ENCODE data around the gene CFAP298.
"Not testable (repeated sequence)": the region's sequence is repeated elsewhere in the genome, so short reads cannot be mapped to it uniquely, and the experiment has no call there.

Gene CFAP298

GRCh38 chr21:32612075-32612998 lies at the start of gene CFAP298:
TSS of gene CFAP298 (minus strand) at chr21:32612377. CDS start at chr21:32612243, 134 bp downstream.
- peak; percentile 64 to 80 (median 77) for DNase-seq (ENCODE audit: low read depth in 2 of 3, low spot score in 2 of 3)

GRCh38 chr21:32661026-32661782 lies 49.0 kb upstream of the CFAP298 start:
- DNase-seq (ENCODE audit: low read depth in 2 of 3, low spot score in 2 of 3), result not testable (repeated sequence)

- DNase-seq (ENCODE audit: low read depth in 2 of 3, low spot score in 2 of 3), result no peak
Measured at GRCh38 chr21:32658524-32658923, 46.3 kb upstream of the CFAP298 start.

- DNase-seq (ENCODE audit: low read depth in 2 of 3, low spot score in 2 of 3), result no peak
Measured at GRCh38 chr21:32653326-32653901, 41.2 kb upstream of the CFAP298 start.

- no peak for DNase-seq (ENCODE audit: low read depth in 2 of 3, low spot score in 2 of 3)
Measured at GRCh38 chr21:32648165-32648564, 36.0 kb upstream of the CFAP298 start.

- DNase-seq (ENCODE audit: low read depth in 2 of 3, low spot score in 2 of 3), result no peak
Measured at GRCh38 chr21:32645261-32646182, 33.3 kb upstream of the CFAP298 start.

- DNase-seq (ENCODE audit: low read depth in 2 of 3, low spot score in 2 of 3), result no peak
Measured at GRCh38 chr21:32641710-32642698, 29.8 kb upstream of the CFAP298 start.

- DNase-seq (ENCODE audit: low read depth in 2 of 3, low spot score in 2 of 3), result no peak
Measured at GRCh38 chr21:32626621-32627196, 14.5 kb upstream of the CFAP298 start.

- DNase-seq (ENCODE audit: low read depth in 2 of 3, low spot score in 2 of 3), result not testable (repeated sequence)
Measured at GRCh38 chr21:32618218-32618617, 6.0 kb upstream of the CFAP298 start.

- DNase-seq (ENCODE audit: low read depth in 2 of 3, low spot score in 2 of 3), result no peak
Measured at GRCh38 chr21:32613436-32614043, 1.4 kb upstream of the CFAP298 start.

GRCh38 chr21:32612999-32613337 lies 791 bp upstream of the CFAP298 start:
- no peak for DNase-seq (ENCODE audit: low read depth in 2 of 3, low spot score in 2 of 3)

- no peak for DNase-seq (ENCODE audit: low read depth in 2 of 3, low spot score in 2 of 3)
Measured at GRCh38 chr21:32611471-32611997, 643 bp downstream of the CFAP298 start.

- DNase-seq (ENCODE audit: low read depth in 2 of 3, low spot score in 2 of 3), result not testable (repeated sequence)
Measured at GRCh38 chr21:32610940-32611339, 1.2 kb downstream of the CFAP298 start.

GRCh38 chr21:32608851-32609250 lies 3.3 kb downstream of the CFAP298 start:
- no peak for DNase-seq (ENCODE audit: low read depth in 2 of 3, low spot score in 2 of 3)

GRCh38 chr21:32605469-32605868 lies 6.7 kb downstream of the CFAP298 start:
- DNase-seq (ENCODE audit: low read depth in 2 of 3, low spot score in 2 of 3), result no peak

GRCh38 chr21:32604464-32604863 lies 7.7 kb downstream of the CFAP298 start:
- no peak for DNase-seq (ENCODE audit: low read depth in 2 of 3, low spot score in 2 of 3)

- no peak for DNase-seq (ENCODE audit: low read depth in 2 of 3, low spot score in 2 of 3)
Measured at GRCh38 chr21:32603131-32603530, 9.0 kb downstream of the CFAP298 start.

- no peak for DNase-seq (ENCODE audit: low read depth in 2 of 3, low spot score in 2 of 3)
Measured at GRCh38 chr21:32602099-32602498, 10.1 kb downstream of the CFAP298 start.

All from activated CD8-positive, alpha-beta memory T cell treated with anti-CD3 and anti-CD28 coated beads for 48 hours (primary cell).